HG03103 (cell line): ENCODE data around the gene CKAP2L.
"Not testable (repeated sequence)": the region's sequence is repeated elsewhere in the genome, so short reads cannot be mapped to it uniquely, and the experiment has no call there.

Experiments used
- ATAC-seq: cut with Tn5 transposase; IDR thresholded peaks from one replicate; pipeline ENCODE4 v1.9.1; 2021; ENCODE audit warnings: low read depth; ENCODE audit not compliant: unreplicated experiment

Gene CKAP2L

DNA sequence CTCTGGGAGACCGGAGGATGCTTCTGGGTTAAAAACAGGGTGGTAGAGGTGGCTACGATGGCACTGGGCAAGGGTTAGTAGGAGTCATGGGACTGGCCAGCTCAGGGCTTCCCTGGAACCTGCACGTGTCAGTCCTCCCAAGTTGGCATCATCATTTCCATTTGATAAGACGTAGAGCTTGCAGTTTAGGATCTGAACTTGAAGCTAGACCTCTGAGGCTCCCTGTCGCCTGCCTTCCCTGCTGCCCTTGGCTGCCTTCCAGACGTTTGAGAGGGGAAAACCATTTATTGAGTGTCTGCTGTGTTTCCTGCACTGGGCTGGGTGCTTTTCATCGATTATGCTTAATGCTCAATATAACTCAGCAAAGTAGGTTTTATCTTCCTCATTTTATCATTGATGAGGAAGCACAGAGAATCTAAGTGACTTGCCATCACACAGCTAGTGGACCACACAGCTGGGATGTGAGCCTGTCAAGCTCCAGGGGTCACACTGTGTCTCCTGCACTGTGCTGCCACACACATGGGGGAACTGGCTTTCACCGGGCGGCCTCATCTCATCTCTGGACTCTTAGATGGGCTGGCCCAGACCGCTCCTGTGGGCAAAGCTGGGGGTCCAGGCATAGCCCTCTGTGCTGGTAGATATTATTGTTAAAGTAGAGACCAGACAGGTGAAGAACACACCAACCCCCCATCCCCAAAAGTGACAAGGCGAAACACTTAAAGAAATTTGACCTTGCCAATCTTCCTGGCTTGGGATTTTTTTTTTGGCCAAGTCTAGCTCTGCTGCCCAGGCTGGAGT is 35.8 kb downstream of the CKAP2L start:
- ATAC-seq: no peak

DNA sequence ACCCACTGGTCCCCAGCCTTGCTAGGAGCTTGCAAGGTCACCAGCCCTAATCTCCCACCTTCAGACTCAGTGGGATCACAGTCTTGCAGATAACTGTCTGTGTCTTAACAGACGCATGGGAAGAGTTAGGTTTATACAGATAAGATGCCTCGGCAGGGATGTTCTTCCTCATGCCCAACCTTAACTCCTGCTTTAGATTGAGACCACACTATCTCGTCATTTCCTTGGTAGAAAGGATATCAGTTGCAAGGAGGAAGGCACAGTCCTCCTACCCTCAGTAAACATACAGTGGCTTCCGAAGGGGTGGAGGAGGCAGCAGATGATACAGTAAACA is 36.4 kb downstream of the CKAP2L start:
- no peak for ATAC-seq

GRCh38 chr2:112727276-112728028 is 37.0 kb downstream of the CKAP2L start:
- ATAC-seq: no peak

- ATAC-seq: peak; percentile 57
Observed at GRCh38 chr2:112726487-112727190, 37.8 kb downstream of the CKAP2L start.

DNA sequence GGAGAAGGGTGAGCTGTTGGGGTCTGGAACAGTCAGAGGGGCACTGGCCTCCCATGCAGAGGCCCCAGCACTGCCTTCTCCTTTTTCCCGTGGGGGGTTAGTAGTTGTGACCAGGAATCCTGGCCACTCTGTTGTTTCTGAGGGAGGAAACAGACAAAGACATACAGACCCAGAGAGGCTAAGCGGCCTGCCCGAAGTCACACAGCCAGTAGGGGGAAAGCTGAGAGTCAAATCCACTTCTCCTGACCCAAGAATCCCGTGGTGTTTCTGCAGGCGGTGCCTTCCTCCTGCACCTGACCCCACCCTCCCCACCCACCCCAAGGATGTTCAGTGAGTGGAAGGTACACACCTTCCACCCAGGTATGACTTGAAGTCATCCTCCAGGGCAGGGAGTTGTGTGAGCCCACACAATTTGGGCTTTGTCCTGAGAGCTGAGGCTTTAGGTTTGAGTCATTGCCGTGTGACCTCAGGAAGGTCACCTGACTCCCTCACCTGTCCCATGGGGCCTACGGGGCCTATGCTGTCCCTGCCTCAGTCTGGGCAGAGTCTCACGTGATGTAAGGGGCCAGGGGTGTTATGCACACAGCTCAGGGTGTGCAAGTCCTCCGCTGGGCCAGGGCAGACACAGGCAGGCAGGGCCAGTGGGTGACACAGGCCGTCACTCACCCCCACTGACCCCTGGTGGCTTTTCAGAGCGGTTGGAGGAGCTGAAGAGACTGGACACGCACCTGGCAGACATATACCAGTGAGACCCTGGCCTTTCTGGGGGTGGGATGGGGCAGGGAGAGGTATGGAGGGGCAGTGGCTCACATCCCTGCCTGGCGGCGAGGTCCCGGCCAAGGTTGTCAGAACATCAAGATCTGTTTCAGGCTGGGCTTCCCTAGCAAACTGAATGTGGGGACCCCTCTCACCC is 38.6 kb downstream of the CKAP2L start:
- no peak for ATAC-seq

GRCh38 chr2:112724591-112725525 is 39.6 kb downstream of the CKAP2L start:
- no peak for ATAC-seq

DNA sequence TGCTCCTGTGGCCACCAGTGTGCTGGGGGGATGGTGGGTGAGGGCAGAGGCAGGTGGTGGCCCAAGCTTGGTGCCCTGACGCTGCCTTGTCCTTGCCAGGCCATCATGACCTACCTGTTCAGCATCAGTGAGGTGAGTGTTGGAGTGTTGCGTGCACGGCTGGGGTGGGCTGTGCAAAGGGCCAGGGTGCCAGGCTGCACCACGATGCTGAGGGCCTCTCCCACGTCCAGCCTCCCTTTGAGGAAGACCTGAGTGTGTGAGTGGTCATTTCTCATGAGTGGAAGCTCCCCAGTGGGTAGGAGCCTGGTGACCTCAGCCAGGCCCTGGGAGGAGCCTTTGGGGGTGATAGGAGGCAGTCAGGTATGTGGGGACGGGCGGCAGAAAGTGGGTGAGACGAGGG is 40.4 kb downstream of the CKAP2L start:
- ATAC-seq: no peak

GRCh38 chr2:112723547-112723940 is 40.9 kb downstream of the CKAP2L start:
- ATAC-seq: no peak

- ATAC-seq: no peak
Observed at GRCh38 chr2:112722816-112723546, 41.4 kb downstream of the CKAP2L start.

GRCh38 chr2:112721819-112722522 is 42.4 kb downstream of the CKAP2L start:
- no peak for ATAC-seq

GRCh38 chr2:112720785-112721184 is 43.6 kb downstream of the CKAP2L start, which contains the start of gene NT5DC4:
NT5DC4 (plus strand) TSS chr2:112721020; CDS start chr2:112721080, 60 bp downstream.
- ATAC-seq: no peak

DNA sequence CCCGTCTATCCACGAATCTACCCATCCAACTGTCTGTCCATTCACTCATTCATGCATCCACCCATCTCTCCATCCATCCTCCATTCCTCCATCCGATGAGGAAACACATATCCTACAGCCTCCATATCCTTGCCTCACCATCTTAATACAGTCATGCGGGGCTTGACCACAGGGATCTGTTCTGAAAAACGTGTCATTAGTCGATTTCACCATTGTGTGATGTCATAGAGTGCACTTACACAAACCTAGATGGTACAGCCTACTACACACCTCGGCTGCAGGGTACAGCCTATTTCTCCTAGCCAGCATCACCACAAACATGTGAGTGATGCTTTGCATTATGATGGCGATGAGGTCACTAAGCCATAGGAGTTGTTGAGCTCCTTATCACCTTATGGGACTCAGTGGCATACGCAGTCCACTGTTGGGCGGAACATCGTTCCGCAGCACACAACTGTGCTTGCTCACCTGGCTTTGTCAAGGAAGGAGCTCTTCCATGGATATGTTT is 45.5 kb downstream of the CKAP2L start:
- ATAC-seq: no peak

- ATAC-seq: not testable (repeated sequence)
Observed at GRCh38 chr2:112716826-112717352, 47.5 kb downstream of the CKAP2L start.

- ATAC-seq: not testable (repeated sequence)
Observed at GRCh38 chr2:112716094-112716493, 48.3 kb downstream of the CKAP2L start.

DNA sequence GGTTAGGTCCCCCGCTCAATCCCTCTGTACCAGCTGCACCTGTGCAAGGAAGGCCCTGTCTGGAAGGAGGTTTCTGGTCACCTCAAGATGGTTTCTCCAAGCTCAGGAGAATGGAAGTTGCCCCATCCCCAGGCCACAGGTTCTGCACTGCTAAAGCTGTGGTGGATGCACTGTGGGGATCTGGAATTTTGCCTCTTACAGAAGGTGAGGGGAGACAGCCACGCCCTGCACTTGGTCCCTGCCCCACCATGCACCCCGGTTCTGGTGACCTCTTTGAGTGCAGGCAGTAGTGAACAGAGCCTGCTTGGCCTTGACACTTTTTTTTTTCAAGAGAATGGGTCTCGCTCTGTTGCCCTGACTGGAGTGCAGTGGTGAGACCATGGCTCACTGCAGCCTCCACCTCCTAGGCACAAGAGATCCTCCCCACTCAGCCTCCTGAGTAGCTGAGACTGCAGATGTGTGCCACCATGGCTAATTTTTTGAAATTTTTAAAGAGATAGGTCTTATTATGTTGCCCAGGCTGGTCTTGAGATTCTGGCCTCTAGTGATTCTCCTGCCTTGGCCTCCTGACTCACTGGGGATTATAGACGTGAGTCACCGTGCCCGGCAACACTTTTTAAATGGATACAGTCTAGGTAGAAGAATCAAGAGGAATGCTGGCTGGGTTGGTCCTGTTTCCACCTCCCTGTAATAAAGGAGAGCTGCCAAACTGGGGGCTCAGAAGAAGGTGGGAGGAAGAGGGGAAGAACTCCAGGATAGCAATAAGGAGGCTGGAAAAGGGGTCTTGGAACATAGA is 49.4 kb downstream of the CKAP2L start:
- no peak for ATAC-seq

DNA sequence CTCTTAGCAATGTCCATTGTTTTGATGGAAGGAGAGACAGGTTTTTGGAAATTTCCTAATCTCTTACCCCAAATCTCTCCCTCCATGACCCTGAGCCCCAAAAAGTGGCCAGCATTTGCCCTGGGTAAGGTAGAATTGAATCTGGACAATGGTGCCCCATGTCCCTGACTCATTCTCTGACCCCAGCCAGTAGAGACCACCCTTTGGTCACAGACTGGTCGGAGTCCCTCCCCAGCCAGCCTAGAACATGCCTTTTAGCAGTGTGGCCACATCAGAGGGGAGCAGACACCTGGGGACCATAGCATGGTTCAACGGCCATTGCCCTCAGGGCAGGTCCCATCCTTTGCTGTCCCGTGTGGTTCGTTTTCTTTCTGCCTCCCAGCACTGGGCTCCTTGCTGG is 50.1 kb downstream of the CKAP2L start:
- ATAC-seq: no peak

- ATAC-seq: no peak
Observed at GRCh38 chr2:112713926-112714325, 50.5 kb downstream of the CKAP2L start.
